Stimulated activated CD8-positive, alpha-beta memory T cell treated with anti-CD3 and anti-CD28 coated beads, Interleukin-7, amount 100 ng/mL, for 4 hours (primary cell): Measurements from ENCODE around the gene RASGRP4.
"Not testable (repeated sequence)": the region's sequence is repeated elsewhere in the genome, so short reads cannot be mapped to it uniquely, and the experiment has no call there.

Experiments used
- DNase-seq, 2 donors: peaks; one replicate each; pipeline ENCODE4 v3.0.0-alpha.2; 2020; ENCODE audit warnings: low read depth in 2 of 2

RASGRP4 gene, protein sequence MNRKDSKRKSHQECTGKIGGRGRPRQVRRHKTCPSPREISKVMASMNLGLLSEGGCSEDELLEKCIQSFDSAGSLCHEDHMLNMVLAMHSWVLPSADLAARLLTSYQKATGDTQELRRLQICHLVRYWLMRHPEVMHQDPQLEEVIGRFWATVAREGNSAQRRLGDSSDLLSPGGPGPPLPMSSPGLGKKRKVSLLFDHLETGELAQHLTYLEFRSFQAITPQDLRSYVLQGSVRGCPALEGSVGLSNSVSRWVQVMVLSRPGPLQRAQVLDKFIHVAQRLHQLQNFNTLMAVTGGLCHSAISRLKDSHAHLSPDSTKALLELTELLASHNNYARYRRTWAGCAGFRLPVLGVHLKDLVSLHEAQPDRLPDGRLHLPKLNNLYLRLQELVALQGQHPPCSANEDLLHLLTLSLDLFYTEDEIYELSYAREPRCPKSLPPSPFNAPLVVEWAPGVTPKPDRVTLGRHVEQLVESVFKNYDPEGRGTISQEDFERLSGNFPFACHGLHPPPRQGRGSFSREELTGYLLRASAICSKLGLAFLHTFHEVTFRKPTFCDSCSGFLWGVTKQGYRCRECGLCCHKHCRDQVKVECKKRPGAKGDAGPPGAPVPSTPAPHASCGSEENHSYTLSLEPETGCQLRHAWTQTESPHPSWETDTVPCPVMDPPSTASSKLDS

DNA sequence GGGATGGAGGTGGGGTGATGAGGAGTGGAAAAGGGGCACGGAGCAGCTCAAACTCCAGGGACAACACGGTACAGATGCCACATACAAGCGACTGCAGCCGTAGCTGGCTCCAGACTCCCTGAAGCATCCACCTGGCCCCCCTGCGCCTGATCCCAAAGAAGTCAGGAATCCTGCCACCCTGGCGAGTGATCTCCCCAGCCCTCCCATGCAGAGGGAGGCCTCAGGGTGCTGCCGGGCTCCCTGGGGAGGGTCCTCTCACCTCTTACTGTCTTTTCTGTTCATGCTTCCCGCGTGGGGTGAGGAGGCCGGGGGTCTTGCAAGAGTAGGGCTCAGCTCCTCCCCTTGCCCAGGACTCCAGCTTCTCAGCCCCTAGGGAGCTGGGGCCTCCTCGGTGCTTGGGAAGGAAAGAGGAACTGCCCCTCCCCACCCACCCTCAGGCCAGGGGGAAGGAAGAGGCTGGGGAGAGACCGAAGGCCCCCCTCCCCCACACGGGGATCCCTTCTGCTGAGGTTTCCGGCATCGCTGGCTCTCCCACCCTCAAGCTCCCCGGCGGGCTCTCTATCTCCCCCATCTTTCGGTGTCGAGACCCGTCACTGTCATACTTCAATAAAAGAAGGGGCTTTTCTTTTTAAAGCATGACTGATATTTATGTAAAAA is at the start of gene RASGRP4:
TSS of gene RASGRP4 (minus strand) at position 410 of the 657 bp plus-strand sequence. CDS start at position 282, 128 bp downstream.
- peak in 1 of 2 donors; percentile 18 for DNase-seq

DNA sequence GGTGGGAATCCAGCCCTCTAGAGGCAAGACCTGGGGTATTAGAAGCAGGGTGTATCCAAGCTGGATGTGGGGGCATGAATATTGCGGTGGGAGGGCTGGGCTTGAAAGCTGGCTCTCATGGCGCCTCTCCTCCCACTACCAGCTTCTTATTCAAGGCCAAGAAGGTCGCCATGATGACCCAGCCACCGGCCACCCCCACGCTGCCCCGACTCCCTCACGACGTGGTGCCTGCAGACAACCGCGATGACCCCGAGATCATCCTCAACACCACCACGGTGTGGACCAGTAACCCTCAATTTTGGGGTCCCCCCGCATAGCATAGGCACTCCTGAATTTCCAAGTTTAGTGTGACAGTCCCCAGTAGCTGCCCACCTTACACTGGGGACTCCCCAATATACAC is 49.2 kb upstream of the RASGRP4 start:
- DNase-seq: no peak

DNA sequence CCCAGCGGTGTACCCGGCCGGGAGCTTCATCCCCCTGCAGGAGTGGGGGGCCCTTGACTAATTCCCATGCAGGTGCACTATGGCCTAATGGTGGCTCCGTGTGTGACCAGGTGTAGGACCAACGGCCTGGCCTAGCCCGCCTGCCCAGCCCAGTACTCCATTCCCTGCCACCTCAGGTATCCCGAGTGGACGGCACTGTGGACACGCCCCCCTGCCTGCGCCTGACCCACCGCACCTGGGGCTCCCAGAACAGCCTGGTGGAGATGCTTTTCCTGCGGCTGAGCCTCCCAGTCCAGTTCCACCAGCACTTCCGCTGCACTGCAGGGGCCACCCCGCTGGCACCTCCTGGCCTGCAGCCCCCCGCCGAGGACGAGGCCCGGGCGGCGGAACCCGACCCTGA is 47.2 kb upstream of the RASGRP4 start:
- no peak for DNase-seq

DNA sequence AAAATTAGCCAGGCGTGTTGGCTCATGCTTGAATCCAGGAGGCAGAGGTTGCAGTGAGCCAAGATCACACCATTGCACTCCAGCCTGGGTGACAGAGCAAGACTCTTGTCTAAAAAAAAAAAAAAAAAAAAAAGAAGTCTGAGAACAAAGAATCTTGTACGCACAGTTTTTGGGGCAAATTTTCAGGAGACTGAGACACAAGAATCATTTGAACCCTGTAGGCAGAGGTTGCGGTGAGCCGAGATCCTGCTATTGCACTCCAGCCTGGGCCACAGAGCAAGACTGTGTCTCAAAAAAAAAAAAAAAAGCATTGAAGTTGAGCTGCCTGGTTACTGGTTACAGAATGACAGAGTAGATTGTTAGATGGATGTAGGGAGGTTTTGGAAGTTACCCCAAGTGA is 46.7 kb upstream of the RASGRP4 start:
- not testable (repeated sequence) for DNase-seq

DNA sequence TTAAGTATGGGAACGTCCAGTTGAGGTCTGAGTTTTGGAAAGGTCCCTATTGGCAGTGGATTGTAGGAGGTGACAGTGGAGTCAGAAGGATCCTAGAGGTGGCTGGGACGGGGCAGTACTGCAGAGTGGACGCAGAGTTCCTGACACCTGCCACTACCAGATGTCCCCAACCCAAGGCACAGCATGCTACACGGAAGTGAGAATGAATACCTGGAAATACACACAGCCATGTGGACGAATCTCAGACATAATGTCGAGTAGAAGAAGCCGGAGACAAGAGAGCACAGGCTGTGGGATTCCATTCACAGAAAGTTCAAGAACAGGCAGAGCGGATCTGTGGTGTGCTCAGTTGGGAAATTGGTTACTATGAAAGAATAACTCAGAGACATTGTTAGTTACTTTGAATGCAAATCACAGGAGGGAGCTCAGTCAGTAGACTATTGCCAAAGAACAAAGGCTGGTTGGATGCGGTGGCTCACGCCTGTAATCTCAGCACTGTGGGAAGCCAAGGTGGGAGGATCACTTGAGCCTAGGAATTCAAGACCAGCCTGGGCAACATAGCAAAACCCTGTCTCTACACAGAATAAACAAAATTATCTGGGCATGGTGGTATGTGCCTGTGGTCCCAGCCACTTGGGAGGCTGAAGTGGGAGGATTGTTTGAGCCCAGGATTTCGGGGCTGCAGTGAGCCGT is 44.9 kb upstream of the RASGRP4 start:
- no peak for DNase-seq

DNA sequence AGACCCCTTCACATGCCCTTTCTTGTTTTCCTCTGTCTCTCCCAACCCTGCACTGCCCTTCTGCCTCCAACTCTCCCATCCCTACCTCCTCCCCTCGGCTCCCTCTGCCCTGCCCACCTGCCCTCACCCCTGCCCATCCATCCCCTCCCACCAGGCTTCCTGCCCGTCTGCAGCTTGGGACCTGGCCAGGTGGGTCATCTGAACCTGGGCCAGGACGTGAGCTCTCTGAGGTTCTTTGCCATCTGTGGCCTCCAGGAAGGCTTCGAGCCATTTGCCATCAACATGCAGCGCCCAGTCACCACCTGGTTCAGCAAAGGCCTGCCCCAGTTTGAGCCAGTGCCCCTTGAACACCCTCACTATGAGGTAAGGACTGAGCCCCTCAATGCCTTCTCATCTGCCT is 43.1 kb upstream of the RASGRP4 start:
- no peak for DNase-seq

DNA sequence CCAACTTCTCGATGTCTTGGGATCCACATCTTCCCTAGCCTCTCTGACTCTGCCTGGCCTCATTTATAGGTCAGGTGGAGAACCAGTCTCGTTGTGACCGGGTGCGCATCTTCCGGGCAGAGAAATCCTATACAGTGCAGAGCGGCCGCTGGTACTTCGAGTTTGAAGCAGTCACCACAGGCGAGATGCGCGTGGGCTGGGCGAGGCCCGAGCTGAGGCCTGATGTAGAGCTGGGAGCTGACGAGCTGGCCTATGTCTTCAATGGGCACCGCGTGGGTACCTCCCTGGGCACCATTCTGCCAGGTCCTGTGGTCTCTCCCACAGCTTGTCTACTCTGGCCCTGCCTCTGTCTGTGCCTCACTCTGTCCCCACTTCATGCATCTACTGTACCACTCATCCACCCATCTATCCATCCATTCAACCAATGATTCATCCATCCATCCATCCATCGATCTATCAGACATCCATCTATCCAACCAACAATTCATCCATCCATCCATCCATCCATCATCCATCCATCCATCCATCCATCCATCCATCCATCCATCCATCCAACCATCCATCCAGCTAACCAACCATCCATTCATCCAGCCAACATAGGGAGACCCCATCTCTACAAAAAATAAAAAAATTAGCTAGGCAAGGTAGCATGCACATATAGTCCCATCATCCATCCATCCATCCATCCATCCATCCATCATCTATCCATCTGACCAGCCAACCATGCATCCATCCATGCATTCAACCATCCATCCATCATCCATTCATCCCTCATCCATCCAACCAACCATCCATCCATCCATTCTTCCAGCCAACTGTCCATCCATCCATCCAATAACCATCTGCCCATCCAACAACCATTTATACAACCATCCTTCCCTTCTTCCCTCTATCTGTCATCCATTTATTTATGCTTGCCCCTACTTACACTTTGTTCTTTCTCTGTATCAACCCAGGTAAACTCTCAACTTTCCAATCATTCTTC is 41.8 kb upstream of the RASGRP4 start:
- no peak for DNase-seq

DNA sequence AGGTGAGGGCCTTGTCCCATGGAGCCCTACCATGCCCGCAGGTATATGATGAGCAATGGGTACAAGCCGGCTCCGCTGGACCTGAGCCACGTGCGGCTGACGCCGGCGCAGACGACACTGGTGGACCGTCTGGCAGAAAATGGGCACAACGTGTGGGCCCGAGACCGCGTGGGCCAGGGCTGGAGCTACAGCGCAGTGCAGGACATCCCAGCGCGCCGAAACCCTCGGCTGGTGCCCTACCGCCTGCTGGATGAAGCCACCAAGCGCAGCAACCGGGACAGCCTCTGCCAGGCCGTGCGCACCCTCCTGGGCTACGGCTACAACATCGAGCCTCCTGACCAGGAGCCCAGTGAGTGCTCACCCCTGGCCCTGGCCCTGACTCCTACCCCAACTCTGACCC is 40.0 kb upstream of the RASGRP4 start:
- DNase-seq: no peak

DNA sequence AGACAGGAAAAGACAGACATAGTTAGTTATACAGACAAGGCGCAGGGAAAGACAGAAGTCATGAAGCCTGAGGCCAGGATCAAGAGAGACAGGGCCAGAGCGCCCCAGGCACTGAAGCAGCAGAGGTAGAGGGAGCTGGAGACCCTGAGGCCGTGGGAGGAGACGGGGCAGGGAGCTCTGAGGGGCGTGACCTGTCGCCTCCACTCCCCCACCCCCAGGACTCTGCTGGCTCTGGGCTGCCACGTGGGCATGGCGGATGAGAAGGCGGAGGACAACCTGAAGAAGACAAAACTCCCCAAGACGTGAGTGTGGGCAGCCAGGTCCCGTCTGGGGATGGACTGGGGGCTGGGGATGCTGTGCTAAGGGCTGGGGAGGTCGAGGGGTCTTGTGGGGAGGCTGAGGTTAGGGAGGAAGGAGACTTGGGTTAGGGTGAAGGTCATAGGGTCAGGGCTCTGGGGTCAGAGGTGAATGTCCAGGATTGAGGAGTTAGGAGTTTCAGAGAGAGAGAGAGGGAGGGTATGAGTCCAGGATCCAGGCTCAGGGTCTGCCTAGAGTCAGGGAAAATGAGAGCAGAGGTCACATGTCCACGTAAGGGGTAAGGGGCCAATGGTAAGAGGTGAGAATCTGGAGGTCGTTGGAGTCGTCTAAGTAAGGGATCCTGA is 38.5 kb upstream of the RASGRP4 start:
- DNase-seq: no peak

DNA sequence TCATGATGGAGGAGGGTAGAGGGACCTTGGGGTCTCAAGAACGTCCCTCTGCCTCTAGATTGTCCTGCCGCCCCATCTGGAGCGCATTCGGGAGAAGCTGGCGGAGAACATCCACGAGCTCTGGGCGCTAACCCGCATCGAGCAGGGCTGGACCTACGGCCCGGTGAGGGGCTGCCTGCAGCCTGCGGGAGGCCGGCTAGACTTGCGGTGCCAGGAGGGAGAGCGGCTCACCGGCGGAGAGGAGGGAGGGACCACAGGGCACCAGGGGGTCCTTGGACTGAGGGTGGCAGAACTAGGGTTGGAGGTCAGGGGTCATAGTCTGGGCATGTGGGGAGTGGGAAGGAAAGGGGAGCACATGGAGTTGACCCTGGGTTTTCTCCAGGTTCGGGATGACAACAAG is 37.3 kb upstream of the RASGRP4 start:
- DNase-seq: no peak

DNA sequence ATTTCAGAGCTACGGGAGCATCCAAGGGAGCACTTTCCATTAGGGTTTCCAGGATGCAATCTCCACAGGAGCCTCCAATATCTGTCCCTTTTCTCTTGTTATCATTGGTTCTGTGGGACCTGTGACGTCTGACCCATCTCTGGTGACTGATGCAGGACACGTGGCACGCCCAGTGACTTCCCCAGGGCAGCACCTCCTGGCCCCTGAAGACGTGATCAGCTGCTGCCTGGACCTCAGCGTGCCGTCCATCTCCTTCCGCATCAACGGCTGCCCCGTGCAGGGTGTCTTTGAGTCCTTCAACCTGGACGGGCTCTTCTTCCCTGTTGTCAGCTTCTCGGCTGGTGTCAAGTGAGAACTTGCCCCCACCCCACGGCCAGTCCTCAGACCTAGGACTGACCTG is 33.0 kb upstream of the RASGRP4 start:
- no peak for DNase-seq

DNA sequence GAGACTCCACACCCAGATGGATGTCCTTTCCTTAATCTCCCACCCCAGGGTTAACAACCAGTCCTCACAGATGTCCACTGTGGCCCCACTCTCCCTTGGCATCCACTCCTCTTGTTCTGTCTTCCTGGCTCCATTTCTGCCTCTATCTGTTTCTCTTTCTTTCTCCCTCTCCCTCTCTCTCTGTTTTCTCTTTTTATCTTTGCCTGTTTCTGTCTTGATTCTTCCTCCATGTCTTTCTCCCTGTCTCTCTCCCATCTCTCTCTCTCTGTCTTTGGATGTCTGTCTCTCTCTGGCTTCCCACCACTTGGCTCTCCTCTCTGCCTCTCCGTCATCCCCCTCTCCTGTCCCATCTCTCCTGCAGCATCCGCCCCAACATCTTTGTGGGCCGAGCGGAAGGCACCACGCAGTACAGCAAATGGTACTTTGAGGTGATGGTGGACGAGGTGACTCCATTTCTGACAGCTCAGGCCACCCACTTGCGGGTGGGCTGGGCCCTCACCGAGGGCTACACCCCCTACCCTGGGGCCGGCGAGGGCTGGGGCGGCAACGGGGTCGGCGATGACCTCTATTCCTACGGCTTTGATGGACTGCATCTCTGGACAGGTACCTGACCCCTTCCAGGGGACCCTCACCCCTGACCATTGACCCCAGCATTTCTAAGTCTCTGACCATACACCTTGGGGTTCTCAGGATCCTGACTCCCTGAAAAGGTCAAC is 31.8 kb upstream of the RASGRP4 start:
- no peak for DNase-seq

DNA sequence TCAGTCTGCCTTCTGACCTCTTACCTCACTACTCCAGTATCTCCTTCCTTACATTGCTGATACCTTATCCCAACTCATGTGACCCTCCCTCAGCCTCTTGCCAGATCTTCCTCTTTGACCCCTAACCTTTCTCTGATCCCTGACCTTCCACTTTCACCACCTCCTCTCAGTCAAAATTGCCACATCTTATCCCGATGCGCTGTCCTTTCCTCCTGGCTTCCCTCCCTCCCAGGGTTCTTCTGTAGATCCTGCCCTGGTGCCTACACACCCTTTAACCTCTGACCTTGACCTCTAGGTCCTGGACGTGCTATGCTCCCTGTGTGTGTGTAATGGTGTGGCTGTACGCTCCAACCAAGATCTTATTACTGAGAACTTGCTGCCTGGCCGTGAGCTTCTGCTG is 31.2 kb upstream of the RASGRP4 start:
- no peak for DNase-seq

DNA sequence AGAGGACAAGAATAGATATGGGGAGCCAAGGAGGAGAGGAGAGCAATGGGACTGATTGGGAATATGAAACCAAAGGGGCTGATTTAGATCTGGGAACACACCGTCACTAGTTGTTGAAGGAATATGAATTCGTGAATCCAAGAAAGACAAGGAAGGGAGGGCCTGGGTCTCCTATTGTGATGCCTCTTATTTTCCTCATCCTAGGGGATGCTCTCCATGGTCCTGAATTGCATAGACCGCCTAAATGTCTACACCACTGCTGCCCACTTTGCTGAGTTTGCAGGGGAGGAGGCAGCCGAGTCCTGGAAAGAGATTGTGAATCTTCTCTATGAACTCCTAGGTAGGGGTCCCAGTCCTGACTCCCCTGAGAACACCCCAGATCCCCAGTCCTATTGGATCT is 29.0 kb upstream of the RASGRP4 start:
- DNase-seq: no peak

DNA sequence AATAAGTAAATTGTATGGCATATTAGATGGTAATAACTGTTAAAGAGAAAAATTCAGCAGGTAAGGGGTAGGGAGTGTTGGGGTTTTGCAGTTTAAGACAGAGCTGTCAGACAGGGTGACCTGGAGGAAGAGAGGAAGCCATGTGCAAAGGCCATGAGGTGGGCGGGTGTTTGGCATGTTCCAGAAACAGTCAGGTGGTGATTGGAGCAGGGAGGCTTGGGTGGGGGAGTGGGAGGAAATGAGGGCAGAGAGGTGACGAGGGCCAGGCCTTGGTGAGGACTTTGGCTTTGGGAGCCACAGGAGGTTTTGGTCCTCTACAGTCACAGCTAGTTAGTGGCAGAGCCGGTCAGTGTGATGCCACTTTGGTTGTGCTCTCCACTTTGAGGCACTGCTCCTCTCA is 27.6 kb upstream of the RASGRP4 start:
- DNase-seq: no peak

DNA sequence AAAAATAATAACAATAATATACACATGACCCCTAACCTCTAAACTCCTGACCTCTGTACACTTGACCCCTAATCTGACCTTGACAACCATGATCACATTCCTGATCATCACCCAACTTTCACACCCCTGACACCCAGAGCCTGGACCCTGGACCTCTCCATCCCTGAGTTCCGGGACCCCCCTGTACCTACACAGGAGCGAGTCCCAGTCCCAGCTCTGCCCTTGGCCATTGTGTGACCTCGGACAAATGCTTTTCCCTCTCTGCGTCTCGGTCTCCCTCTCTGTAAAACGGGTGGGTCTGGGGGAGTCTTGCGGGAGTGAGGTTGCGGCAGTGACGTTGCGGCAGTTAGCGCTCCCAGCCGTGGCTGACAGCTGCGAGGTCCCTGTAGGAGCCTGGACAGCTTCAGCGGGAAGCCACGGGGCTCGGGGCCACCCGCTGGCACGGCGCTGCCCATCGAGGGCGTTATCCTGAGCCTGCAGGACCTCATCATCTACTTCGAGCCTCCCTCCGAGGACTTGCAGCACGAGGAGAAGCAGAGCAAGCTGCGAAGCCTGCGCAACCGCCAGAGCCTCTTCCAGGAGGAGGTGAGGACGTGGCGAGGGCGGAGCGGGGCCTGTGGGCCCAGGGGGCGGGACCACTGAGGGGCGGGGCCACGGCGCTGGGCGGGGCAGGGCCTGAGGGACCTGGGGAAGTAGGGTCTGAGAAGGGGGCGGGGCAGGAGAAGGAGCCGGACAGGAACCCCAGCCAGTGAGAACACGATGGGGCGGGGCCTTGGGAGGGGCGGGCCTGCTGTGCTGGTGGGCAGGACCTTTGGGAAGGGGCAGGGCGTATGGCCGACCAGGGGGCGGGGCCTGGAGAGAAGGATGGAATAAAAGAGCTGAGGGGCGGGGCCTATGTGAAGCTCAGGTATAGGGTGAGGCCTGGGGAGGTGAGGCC is 26.7 kb upstream of the RASGRP4 start:
- no peak for DNase-seq

DNA sequence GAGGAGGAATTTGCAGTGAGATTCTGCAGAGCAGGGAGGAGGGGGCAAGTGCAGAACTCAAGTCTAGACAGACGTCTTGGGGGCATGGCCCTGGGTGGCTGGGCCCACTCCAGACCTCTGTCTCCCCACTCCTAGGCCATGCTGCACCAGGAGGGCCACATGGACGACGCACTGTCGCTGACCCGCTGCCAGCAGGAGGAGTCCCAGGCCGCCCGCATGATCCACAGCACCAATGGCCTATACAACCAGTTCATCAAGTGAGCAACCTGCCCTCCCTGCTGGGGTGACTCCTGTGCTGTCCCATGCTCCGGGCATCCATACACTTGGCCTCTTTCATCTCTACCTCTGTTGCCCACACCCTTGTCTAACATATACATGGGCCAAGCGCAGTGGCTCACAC is 25.6 kb upstream of the RASGRP4 start:
- DNase-seq: no peak

DNA sequence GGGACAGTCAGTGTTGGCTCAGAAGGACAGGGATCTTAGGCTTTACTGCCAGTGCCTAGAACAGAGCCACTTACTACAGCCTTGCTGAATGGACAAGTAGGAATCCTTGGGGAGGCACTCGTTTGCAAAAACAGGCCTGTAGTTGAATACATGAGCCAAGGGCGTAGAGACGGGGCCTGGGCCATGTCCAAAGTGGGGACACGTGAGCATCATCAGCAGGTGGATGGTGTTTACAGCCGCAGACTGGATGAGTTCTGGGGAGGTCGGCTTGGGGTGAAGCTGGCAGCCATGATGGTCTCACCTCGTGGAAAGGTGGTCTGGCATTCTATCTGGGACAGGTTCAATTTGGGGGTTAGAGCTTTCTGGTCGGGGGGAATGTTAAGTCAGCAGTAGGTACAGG is 25.0 kb upstream of the RASGRP4 start:
- no peak for DNase-seq

DNA sequence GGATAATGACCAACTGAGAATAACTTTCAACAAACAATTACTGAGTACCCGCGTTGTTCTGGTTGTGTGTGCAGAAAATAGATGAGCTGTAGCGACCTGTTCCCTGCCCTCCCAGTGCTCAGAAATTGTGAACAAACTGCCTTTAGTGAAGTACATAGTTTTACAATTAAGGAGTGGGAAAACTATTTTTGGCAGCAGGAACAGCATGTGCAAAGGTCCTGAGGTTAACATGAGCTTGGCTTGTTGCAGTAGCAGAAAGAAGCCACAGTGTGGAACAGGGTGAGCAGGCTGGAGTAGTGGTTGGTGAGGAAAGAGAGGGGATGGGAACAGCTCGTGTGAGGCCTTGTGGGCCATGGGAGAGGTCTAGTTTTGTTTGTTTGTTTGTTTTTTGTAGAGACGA is 23.5 kb upstream of the RASGRP4 start:
- no peak for DNase-seq
